Subcutaneous adipose tissue (tissue), 4 donors: ENCODE measurements around the gene DGCR6. TPM values are rescaled to one million over a fixed set of nuclear protein-coding genes. Genes with fewer than 3 reads are reported as not detected.

Experiments
- total RNA-seq, 4 donors: library from RNA; depleted of rRNA; stranded (reverse); fragments of >200 nt; gene quantifications; one replicate each; pipeline ENCODE4 v1.1.0, GENCODE V29; 2016
- TF ChIP-seq, protein P1 (sequence below): fragments of 450-650 bp; IDR thresholded peaks from one replicate; pipeline ENCODE4 v1.5.1; 2016; ENCODE audit warnings: low read depth, mild to moderate bottlenecking, control low read depth, antibody characterized with exemption, moderate library complexity

The DGCR6 gene
- total RNA-seq = 10 to 100 TPM in 1 of 4 donors, 1 to 10 TPM in 3; 2.0 to 11.5 (median 7.6) TPM

- TF ChIP-seq, protein P1, sequence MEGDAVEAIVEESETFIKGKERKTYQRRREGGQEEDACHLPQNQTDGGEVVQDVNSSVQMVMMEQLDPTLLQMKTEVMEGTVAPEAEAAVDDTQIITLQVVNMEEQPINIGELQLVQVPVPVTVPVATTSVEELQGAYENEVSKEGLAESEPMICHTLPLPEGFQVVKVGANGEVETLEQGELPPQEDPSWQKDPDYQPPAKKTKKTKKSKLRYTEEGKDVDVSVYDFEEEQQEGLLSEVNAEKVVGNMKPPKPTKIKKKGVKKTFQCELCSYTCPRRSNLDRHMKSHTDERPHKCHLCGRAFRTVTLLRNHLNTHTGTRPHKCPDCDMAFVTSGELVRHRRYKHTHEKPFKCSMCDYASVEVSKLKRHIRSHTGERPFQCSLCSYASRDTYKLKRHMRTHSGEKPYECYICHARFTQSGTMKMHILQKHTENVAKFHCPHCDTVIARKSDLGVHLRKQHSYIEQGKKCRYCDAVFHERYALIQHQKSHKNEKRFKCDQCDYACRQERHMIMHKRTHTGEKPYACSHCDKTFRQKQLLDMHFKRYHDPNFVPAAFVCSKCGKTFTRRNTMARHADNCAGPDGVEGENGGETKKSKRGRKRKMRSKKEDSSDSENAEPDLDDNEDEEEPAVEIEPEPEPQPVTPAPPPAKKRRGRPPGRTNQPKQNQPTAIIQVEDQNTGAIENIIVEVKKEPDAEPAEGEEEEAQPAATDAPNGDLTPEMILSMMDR = no peak
Measured at GRCh38 chr22:18905540-18906409, at the start of gene DGCR6. TSS of gene DGCR6 (plus strand) at chr22:18906320. CDS start at chr22:18906375, 55 bp downstream.

- TF ChIP-seq, protein P1 = no peak
Measured at GRCh38 chr22:18888115-18888514, 18.0 kb upstream of the DGCR6 start.

DNA sequence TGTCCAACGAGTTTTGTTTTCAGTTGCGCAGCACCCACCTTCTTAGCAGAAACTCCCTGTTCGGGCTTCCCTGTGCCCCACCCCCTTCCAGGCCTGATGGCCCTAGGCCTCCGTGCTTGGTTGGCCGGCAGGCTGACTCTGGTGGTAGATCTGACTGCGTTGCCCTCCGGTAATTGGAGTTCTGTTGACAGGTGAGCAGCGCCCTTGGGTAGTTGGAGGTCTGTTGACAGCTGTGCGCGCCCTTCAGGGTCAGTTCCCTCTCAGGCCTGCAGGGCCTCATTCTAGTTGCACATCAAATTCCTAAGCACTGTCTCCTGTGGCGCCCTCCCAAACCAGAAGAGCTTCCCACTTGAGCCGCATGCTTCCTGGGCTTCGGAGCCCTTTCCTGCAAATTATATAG, 776 bp downstream of the DGCR6 start:
- TF ChIP-seq, protein P1 = no peak

DNA sequence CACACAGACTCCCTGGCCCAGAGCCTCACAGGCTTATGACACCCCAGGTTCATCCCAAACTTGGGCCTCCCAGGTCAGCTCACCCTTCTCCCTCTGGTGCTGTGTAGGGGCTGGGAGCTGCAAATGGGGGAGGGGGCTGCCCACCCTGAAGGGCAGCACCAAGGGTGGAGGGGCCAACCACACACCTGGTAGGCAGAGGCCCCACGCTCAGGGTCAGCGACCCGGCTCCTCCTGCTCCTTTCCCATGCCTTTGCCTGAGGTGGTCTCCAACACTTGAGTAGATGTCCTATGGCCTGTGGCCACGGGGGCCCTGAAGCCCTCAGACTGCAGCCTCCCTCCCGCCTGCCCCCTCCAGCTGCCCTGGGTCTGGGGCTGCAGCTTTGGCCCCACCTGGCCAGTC, 3.4 kb downstream of the DGCR6 start:
- TF ChIP-seq, protein P1 = no peak

DNA sequence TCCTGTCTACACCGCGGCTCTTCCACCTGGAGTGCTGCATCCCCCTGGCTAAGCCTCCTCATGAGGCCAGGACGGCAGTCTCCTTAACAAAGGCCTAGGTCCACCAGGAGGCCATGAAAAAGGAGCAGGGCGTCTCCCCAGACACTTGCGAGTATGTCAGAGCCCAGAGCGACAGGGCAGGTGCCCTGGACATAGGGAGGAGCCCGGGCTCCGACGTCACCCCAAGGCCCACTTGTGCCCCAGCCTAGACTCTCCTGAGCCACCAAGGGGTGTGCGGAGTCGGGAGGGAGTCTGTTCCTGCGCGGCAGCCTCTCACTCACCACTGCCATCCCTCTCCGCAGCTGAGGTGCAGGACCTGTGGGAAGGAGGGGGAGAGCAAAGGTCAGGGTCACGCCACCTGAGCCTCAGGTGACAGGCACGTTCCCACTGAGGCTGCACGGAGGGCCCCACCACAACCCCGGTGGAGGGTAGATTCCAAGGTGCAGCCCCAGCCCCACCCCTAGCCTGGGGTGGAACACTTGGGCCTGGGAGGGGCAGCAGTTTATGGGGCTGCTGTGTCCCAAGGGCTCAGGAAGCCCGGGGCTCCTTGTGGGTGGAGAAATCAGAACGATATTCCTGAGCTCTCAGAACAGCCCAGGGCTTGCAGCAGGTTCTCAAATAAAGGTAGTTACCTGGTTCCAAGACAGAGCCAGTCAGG, 19.4 kb downstream of the DGCR6 start:
- TF ChIP-seq, protein P1 = no peak

- TF ChIP-seq, protein P1 = no peak
Measured at GRCh38 chr22:18927020-18927419, 20.9 kb downstream of the DGCR6 start.

DNA sequence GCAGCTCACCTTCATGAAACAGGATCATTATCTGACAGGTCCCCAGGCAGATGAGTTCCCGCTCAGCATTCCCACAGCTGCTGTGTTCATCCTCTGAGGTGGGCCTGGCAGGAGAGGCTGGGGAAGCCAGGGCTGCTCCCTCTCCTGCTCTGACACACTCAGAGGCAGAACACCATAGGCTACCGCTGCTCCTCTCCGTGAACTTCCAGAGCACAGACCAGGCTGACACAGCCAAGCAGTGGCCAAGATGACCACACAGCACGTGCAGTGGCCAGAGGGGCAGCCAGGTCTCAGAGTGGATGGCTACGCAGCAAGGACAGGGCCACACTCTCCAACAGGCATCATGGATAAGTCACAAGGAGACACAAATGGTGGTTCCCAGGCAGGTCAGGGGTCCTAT, 21.5 kb downstream of the DGCR6 start:
- TF ChIP-seq, protein P1 = no peak
